SK-N-SH (cell line): Measurements from ENCODE around the gene SMOC1. TPM values are rescaled to one million over a fixed set of nuclear protein-coding genes. Genes with fewer than 3 reads are reported as not detected.

Source experiments
- CTCF ChIA-PET: fragments of 300-600, 350-600 bp; formaldehyde crosslinking; extraction: SDS; loops from one replicate; lab custom pipeline; 2021; lab: Yijun Ruan, JAX
- POLR2A ChIA-PET: fragments of 350-600 bp; sonication (Branson Sonifier 250); formaldehyde crosslinking; extraction: SDS; loops from one replicate; lab custom pipeline; 2020; ENCODE audit warnings: antibody characterized with exemption, inconsistent platforms; lab: Yijun Ruan, JAX
- DNase-seq: peaks from one replicate; pipeline ENCODE4 v3.0.0; 2012
- H2AFZ ChIP-seq: fragments of 200-600 bp; sonication (generic); 2 replicates; pipeline ENCODE4 v1.8.1; 2016; ENCODE audit warnings: antibody characterized with exemption, mild to moderate bottlenecking, low read depth
- H3F3A ChIP-seq: fragments of 200-600 bp; sonication (generic); replicated peaks from 2 replicates; pipeline ENCODE3; 2016; ENCODE audit warnings: antibody characterized with exemption, mild to moderate bottlenecking; ENCODE audit not compliant: insufficient read depth
- H3K27ac ChIP-seq, 2 experiments: fragments of 200-500 bp in 1 of 2; fragments of 200-600 bp in 1 of 2; sonication (Bioruptor generic) in 1 of 2; sonication (generic), shearing (Covaris generic) in 1 of 2; 2 replicates each; pipeline versions ENCODE4 v1.5.1 to v1.6.1; 2014 to 2016; ENCODE audit warnings: low read depth in 2 of 2, inconsistent platforms in 1 of 2, low read length in 1 of 2, mild to moderate bottlenecking in 1 of 2, mixed read lengths in 1 of 2
- H3K27me3 ChIP-seq: fragments of 200-600 bp; sonication (generic), shearing (Covaris generic); 2 replicates; pipeline ENCODE4 v1.6.1; 2016; ENCODE audit warnings: mixed run types; ENCODE audit not compliant: insufficient read depth
- H3K36me3 ChIP-seq, 2 experiments: fragments of 200-500 bp in 1 of 2; fragments of 200-600 bp in 1 of 2; sonication (Bioruptor generic) in 1 of 2; sonication (generic) in 1 of 2; replicated peaks in 1 of 2; 2 replicates each; pipeline versions ENCODE3 to v1.5.1; 2014 to 2016; ENCODE audit warnings: low read length in 1 of 2, mild to moderate bottlenecking in 1 of 2; ENCODE audit not compliant: insufficient read depth in 2 of 2, control insufficient read depth in 1 of 2
- H3K4me1 ChIP-seq, 2 experiments: fragments of 200-500 bp in 1 of 2; fragments of 200-600 bp in 1 of 2; sonication (Bioruptor generic) in 1 of 2; sonication (generic), shearing (Covaris generic) in 1 of 2; 2 replicates each; pipeline versions ENCODE4 v1.5.1 to v1.6.1; 2014 to 2016; ENCODE audit warnings: low read depth in 1 of 2, low read length in 1 of 2, mixed run types in 1 of 2; ENCODE audit not compliant: insufficient read depth in 2 of 2, control insufficient read depth in 1 of 2
- H3K4me2 ChIP-seq: fragments of 200-600 bp; sonication (generic), shearing (Covaris generic); 2 replicates; pipeline ENCODE4 v1.6.1; 2017; ENCODE audit warnings: mixed run types
- H3K4me3 ChIP-seq, 2 experiments: fragments of 200-500 bp in 1 of 2; fragments of 200-600 bp in 1 of 2; sonication (Bioruptor generic) in 1 of 2; sonication (generic), shearing (Covaris generic) in 1 of 2; 2 replicates each; pipeline versions ENCODE4 v1.5.1 to v1.8.1; 2014 to 2016; ENCODE audit warnings: low read depth in 2 of 2, inconsistent platforms in 1 of 2, low read length in 1 of 2, mild to moderate bottlenecking in 1 of 2, mixed read lengths in 1 of 2, moderate library complexity in 1 of 2
- H3K79me2 ChIP-seq: fragments of 200-600 bp; sonication (generic); 2 replicates; pipeline ENCODE4 v1.8.1; 2017; ENCODE audit warnings: mild to moderate bottlenecking; ENCODE audit not compliant: insufficient read depth
- H3K9ac ChIP-seq: fragments of 200-600 bp; sonication (generic); 2 replicates; pipeline ENCODE4 v1.6.1; 2017; ENCODE audit warnings: mixed run types
- H3K9me2 ChIP-seq: fragments of 200-600 bp; sonication (generic); 2 replicates; pipeline ENCODE4 v1.6.1; 2017; ENCODE audit warnings: mixed run types
- H3K9me3 ChIP-seq: fragments of 200-600 bp; sonication (generic); 2 replicates; pipeline ENCODE4 v1.6.1; 2017; ENCODE audit warnings: mixed run types, mild to moderate bottlenecking, moderate library complexity
- H4K20me1 ChIP-seq: fragments of 200-600 bp; sonication (generic); 2 replicates; pipeline ENCODE4 v1.6.1; 2017; ENCODE audit warnings: mild to moderate bottlenecking, mixed run types; ENCODE audit not compliant: insufficient read depth
- CHD2 ChIP-seq: fragments of 150-350 bp; IDR thresholded peaks from 2 replicates; pipeline ENCODE4 v1.6.1; 2018; ENCODE audit warnings: low read length; ENCODE audit not compliant: partially characterized antibody
- EZH2phosphoT487 ChIP-seq: fragments of 200-600 bp; sonication (generic); IDR thresholded peaks from 2 replicates; pipeline ENCODE4 v1.6.1; 2017; ENCODE audit warnings: low read depth, mixed run types, mild to moderate bottlenecking, antibody characterized with exemption, moderate library complexity, borderline replicate concordance
- FOSL2 ChIP-seq: IDR thresholded peaks from 2 replicates; pipeline ENCODE4 v1.4.0; 2012; ENCODE audit warnings: low read depth, mild to moderate bottlenecking, moderate library complexity, borderline replicate concordance
- FOXM1 ChIP-seq: IDR thresholded peaks from 2 replicates; pipeline ENCODE4 v1.4.0; 2012; ENCODE audit warnings: low read depth, mild to moderate bottlenecking
- MEF2A ChIP-seq: IDR thresholded peaks from 2 replicates; pipeline ENCODE4 v1.4.0; 2012; ENCODE audit warnings: low read depth, borderline replicate concordance
- MXI1 ChIP-seq: IDR thresholded peaks from 2 replicates; pipeline ENCODE4 v1.6.1; 2012; ENCODE audit warnings: mild to moderate bottlenecking, low read depth, low read length, improper control_type of control experiment
- NFIC ChIP-seq: IDR thresholded peaks from 2 replicates; pipeline ENCODE4 v1.4.0; 2012; ENCODE audit warnings: borderline replicate concordance
- NRF1 ChIP-seq: IDR thresholded peaks from 2 replicates; pipeline ENCODE4 v1.6.1; 2012; ENCODE audit warnings: low read depth, mild to moderate bottlenecking, low read length
- PBX3 ChIP-seq: IDR thresholded peaks from 2 replicates; pipeline ENCODE4; 2012
- POLR2AphosphoS5 ChIP-seq: IDR thresholded peaks from 2 replicates; pipeline ENCODE4 v1.6.1; 2012; ENCODE audit warnings: low read depth, low read length
- RCOR1 ChIP-seq: fragments of 150-350 bp; IDR thresholded peaks from 2 replicates; pipeline ENCODE4 v1.6.1; 2017; ENCODE audit warnings: antibody characterized with exemption, low read length
- USF1 ChIP-seq: IDR thresholded peaks from 2 replicates; pipeline ENCODE4 v1.4.0; 2012; ENCODE audit warnings: low read depth, borderline replicate concordance
- YY1 ChIP-seq: IDR thresholded peaks from 2 replicates; pipeline ENCODE4 v1.4.0; 2012; ENCODE audit warnings: low read depth, mild to moderate bottlenecking
- ZBTB33 ChIP-seq: IDR thresholded peaks from 2 replicates; pipeline ENCODE4 v1.4.0; 2012; ENCODE audit warnings: low read depth, borderline replicate concordance
- WGBS: methylation state at CpG from one replicate; pipeline ENCODE4 v1.1.6; 2017; ENCODE audit warnings: low lambda C conversion rate; 5-methylcytosine and 5-hydroxymethylcytosine counted together
- polyA plus RNA-seq, 3 experiments: library from polyadenylated mRNA; depleted of rRNA; stranded (reverse); fragments of >200 nt; gene quantifications; 2 replicates each; pipeline ENCODE4 v1.2.3, GENCODE V29; 2012

Gene SMOC1
- polyA plus RNA-seq, 1 of the 3 experiments (the other 2 are of a cell fraction) = not detected

- ChIA-PET POLR2A (no interaction called here), CTCF (interaction anchor here (2.2 kb wide), 1 partner anchor 10 kb away, joined by 9 read pairs; the partner anchor contains the start of gene SMOC1)
- Histone ChIP-seq H3K9ac (no peak overlapping the region), H3K4me3 (no peak overlapping the region), H4K20me1 (no peaks in the 10 kb centered on the region), H3K79me2 (no peaks in the 10 kb centered on the region)
- 17% methylated on average over 5 of the region's 5 CpGs for WGBS
- no peak for DNase-seq
- TF ChIP-seq POLR2AphosphoS5 (no peak), YY1 (no peak), USF1 (no peak), PBX3 (no peak), RCOR1 (no peak), ZBTB33 (no peak), MEF2A (no peak)
- TF ChIP-seq, all 33 proteins: peak for 0
- H3K36me3 ChIP-seq = no peaks in the 10 kb centered on the region
- H3K27ac ChIP-seq = no peak overlapping the region
- H2AFZ ChIP-seq = no peak overlapping the region
- no peaks in the 10 kb centered on the region; a peak in 1 of 4 replicates for H3K4me1 ChIP-seq
- no peaks in the 10 kb centered on the region for H3K9me3 ChIP-seq
- H3F3A ChIP-seq = no peaks in the 10 kb centered on the region
- no peaks in the 10 kb centered on the region for H3K9me2 ChIP-seq
- H3K4me2 ChIP-seq = no peak overlapping the region
- no peaks in the 10 kb centered on the region for H3K27me3 ChIP-seq
Observed at GRCh38 chr14:69868363-69868963, 10.8 kb upstream of the SMOC1 start.

GRCh38 chr14:69870613-69871012, 8.6 kb upstream of the SMOC1 start:
- Histone ChIP-seq H3K9me2 (no peaks in the 10 kb centered on the region), H3K36me3 (no peaks in the 10 kb centered on the region), H3K4me3 (no peak overlapping the region), H3K9ac (no peak overlapping the region), H3F3A (no peaks in the 10 kb centered on the region), H3K4me1 (no peaks in the 10 kb centered on the region; a peak in 1 of 4 replicates), H3K27me3 (no peaks in the 10 kb centered on the region), H3K79me2 (no peaks in the 10 kb centered on the region), H2AFZ (no peak overlapping the region), H4K20me1 (no peaks in the 10 kb centered on the region), H3K27ac (no peak overlapping the region), H3K9me3 (no peaks in the 10 kb centered on the region), H3K4me2 (no peak overlapping the region)
- POLR2A ChIA-PET = no interaction called here
- TF ChIP-seq MXI1 (no peak), PBX3 (no peak), FOXM1 (no peak), EZH2phosphoT487 (no peak), POLR2AphosphoS5 (no peak), FOSL2 (no peak), USF1 (no peak), NRF1 (no peak), NFIC (no peak), CHD2 (no peak), RCOR1 (no peak)
- DNase-seq = no peak
- CTCF ChIA-PET = interaction anchor here (1.1 to 2.2 kb wide), 5 partner anchors 8 to 203 kb away, joined by 3 to 9 read pairs (median 6); partner anchors contain the start of gene SMOC1
- 50% methylated on average over 2 of the region's 2 CpGs for WGBS
